Endothelial cell of umbilical vein (primary cell): ENCODE results near the gene SETBP1. TPM values are rescaled to one million over a fixed set of nuclear protein-coding genes. Genes with fewer than 3 reads are reported as not detected.

Experiments
- BruUV-seq: library from RNA; stranded (reverse); fragments of 400-500 nt; replicated peaks from 2 replicates; lab custom pipeline; 2021; lab: Mats Ljungman, UMichigan
- CTCF ChIA-PET: fragments of 300-600, 350-600 bp; sonication (Branson Sonifier 250); formaldehyde crosslinking; loops from one replicate; lab custom pipeline; 2021; ENCODE audit warnings: antibody characterized with exemption, inconsistent platforms; lab: Charles Lee
- POLR2A ChIA-PET: fragments of 300-600, 350-600 bp; sonication (Branson Sonifier 250); formaldehyde crosslinking; loops from one replicate; lab custom pipeline; 2021; ENCODE audit warnings: antibody characterized with exemption, inconsistent platforms; lab: Charles Lee
- DNase-seq: peaks from one replicate; pipeline ENCODE4 v3.0.0-alpha.2; 2011; ENCODE audit warnings: low read depth, low spot score
- FAIRE-seq: peaks from 2 replicates; lab custom pipeline; 2011; peaks lifted over from hg19 to GRCh38; lab: Jason Lieb, UNC
- H2AFZ ChIP-seq: 2 replicates; pipeline ENCODE4 v1.6.0; 2012; ENCODE audit warnings: low read depth, low read length, control low read depth, inconsistent platforms
- H3K27ac ChIP-seq: 2 replicates; pipeline ENCODE4 v1.5.1; 2011; ENCODE audit warnings: low read depth, mild to moderate bottlenecking, control low read depth, low read length, moderate library complexity; ENCODE audit not compliant: insufficient read depth
- H3K27me3 ChIP-seq, 2 experiments: 2 replicates each; pipeline versions ENCODE4 v1.6.0 to v1.6.1; 2011; ENCODE audit warnings: low read length in 2 of 2, mixed read lengths in 1 of 2; ENCODE audit not compliant: control insufficient read depth in 2 of 2, insufficient read depth in 2 of 2
- H3K36me3 ChIP-seq, 2 experiments: 2 replicates in 1 of 2; 3 replicates in 1 of 2; pipeline ENCODE4 v1.5.1; 2011; ENCODE audit warnings: low read length in 2 of 2, mild to moderate bottlenecking in 1 of 2, moderate library complexity in 1 of 2; ENCODE audit not compliant: control insufficient read depth in 2 of 2, insufficient read depth in 2 of 2; ENCODE audit errors: extremely low read depth in 1 of 2
- H3K4me1 ChIP-seq: 3 replicates; pipeline ENCODE4 v1.5.1; 2011; ENCODE audit warnings: mild to moderate bottlenecking, low read length; ENCODE audit not compliant: control insufficient read depth, insufficient read depth; ENCODE audit errors: extremely low read depth
- H3K4me2 ChIP-seq: 2 replicates; pipeline ENCODE4 v1.6.1; 2011; ENCODE audit warnings: low read length, control low read depth, mixed read lengths; ENCODE audit not compliant: insufficient read depth
- H3K4me3 ChIP-seq, 3 experiments: fragments of 200-600 bp in 1 of 3; sonication (generic), shearing (Covaris generic) in 1 of 3; replicated peaks in 1 of 3; 2 replicates each; pipeline ENCODE4 v1.5.1; 2011 to 2016; ENCODE audit warnings: control low read depth in 3 of 3, low read length in 3 of 3, mild to moderate bottlenecking in 2 of 3, inconsistent platforms in 1 of 3, low read depth in 1 of 3, moderate library complexity in 1 of 3; ENCODE audit not compliant: insufficient read depth in 1 of 3
- H3K79me2 ChIP-seq: 2 replicates; pipeline ENCODE4 v1.6.0; 2012; ENCODE audit warnings: low read length, inconsistent platforms; ENCODE audit not compliant: control insufficient read depth, insufficient read depth
- H3K9ac ChIP-seq: replicated peaks from 2 replicates; pipeline ENCODE3; 2011; ENCODE audit warnings: low read length, control low read depth; ENCODE audit not compliant: insufficient read depth; ENCODE audit errors: extremely low read depth
- H3K9me1 ChIP-seq: replicated peaks from 3 replicates; pipeline ENCODE4 v1.6.0; 2011; ENCODE audit warnings: mild to moderate bottlenecking, low read length; ENCODE audit not compliant: control insufficient read depth, insufficient read depth; ENCODE audit errors: extremely low read depth
- H3K9me3 ChIP-seq: replicated peaks from 2 replicates; pipeline ENCODE4 v1.5.1; 2012; ENCODE audit warnings: low read length, inconsistent platforms; ENCODE audit not compliant: control insufficient read depth, insufficient read depth
- H4K20me1 ChIP-seq: replicated peaks from 2 replicates; pipeline ENCODE3; 2011; ENCODE audit warnings: mild to moderate bottlenecking, low read length; ENCODE audit not compliant: control insufficient read depth, insufficient read depth; ENCODE audit errors: extremely low read depth
- EZH2 ChIP-seq: IDR thresholded peaks from 2 replicates; pipeline ENCODE4 v1.6.1; 2012; ENCODE audit warnings: borderline replicate concordance, low read depth, mild to moderate bottlenecking, moderate library complexity, low read length, inconsistent platforms; ENCODE audit not compliant: severe bottlenecking
- FOS ChIP-seq: IDR thresholded peaks from 2 replicates; pipeline ENCODE4 v1.6.1; 2011; ENCODE audit warnings: mild to moderate bottlenecking, low read length, moderate library complexity, borderline replicate concordance; ENCODE audit not compliant: insufficient read depth
- GATA2 ChIP-seq: IDR thresholded peaks from 2 replicates; pipeline ENCODE4 v1.7.0; 2011; ENCODE audit warnings: low read depth, mild to moderate bottlenecking, moderate library complexity, mixed read lengths, low read length; ENCODE audit not compliant: insufficient read length, insufficient read depth
- JUN ChIP-seq: IDR thresholded peaks from 2 replicates; pipeline ENCODE4 v1.6.1; 2011; ENCODE audit warnings: borderline replicate concordance, low read depth; ENCODE audit not compliant: insufficient read length, insufficient read depth
- MAX ChIP-seq: IDR thresholded peaks from 2 replicates; pipeline ENCODE4 v1.6.1; 2011; ENCODE audit not compliant: insufficient read depth, insufficient read length
- MYC ChIP-seq: IDR thresholded peaks from one replicate; pipeline ENCODE4 v1.6.1; 2011; ENCODE audit warnings: mild to moderate bottlenecking, low read depth, low read length
- POLR2A ChIP-seq: IDR thresholded peaks from 2 replicates; pipeline ENCODE4 v1.6.1; 2012; ENCODE audit warnings: low read depth, mild to moderate bottlenecking, control low read depth, low read length
- POLR2AphosphoS5 ChIP-seq: IDR thresholded peaks from 2 replicates; pipeline ENCODE4 v1.6.1; 2012; ENCODE audit warnings: low read depth, mild to moderate bottlenecking, control low read depth, low read length, moderate library complexity; ENCODE audit not compliant: insufficient read depth
- dilution Hi-C: fragments of 300-500 bp; cut with MboI; formaldehyde crosslinking; loops from one replicate; pipeline ENCODE4 v1.15.0; 2019; ENCODE audit warnings: low sequenced_read_pairs; ENCODE audit not compliant: extremely low pct_ligation_motif_present
- intact Hi-C: fragments of 100-400 bp; cut with micrococcal nuclease; formaldehyde crosslinking; loops from one replicate; pipeline ENCODE4 v1.10.0; 2022
- polyA plus RNA-seq, 4 experiments: library from polyadenylated mRNA; depleted of rRNA in 3 of 4; stranded (reverse) in 3 of 4; unstranded in 1 of 4; fragments of >200 nt; gene quantifications; 2 replicates each; pipeline versions ENCODE4 v1.2.1 to v1.2.3, GENCODE V29; 2011 to 2012; ENCODE audit warnings: missing spikeins in 1 of 4
- total RNA-seq: library from RNA; stranded (reverse); gene quantifications from 2 replicates; pipeline ENCODE4 v1.2.3, GENCODE V29; 2021
- TF ChIP-seq, protein P1 (sequence below), 2 donors: IDR thresholded peaks; 1 replicate in 1 of 2; 2 replicates in 1 of 2; pipeline ENCODE4 v1.5.1; 2011; ENCODE audit warnings: low read length in 2 of 2, mild to moderate bottlenecking in 2 of 2, moderate library complexity in 2 of 2, control low read depth in 1 of 2, inconsistent platforms in 1 of 2, low read depth in 1 of 2; ENCODE audit not compliant: insufficient read depth in 1 of 2; ENCODE audit errors: extremely low read depth in 1 of 2

SETBP1 gene
- total and polyA plus RNA-seq, 2 donors (not counting 3 experiments of a cell fraction or from before 2014, with no cell fraction given), result 0.76 to 3.1 TPM

DNA sequence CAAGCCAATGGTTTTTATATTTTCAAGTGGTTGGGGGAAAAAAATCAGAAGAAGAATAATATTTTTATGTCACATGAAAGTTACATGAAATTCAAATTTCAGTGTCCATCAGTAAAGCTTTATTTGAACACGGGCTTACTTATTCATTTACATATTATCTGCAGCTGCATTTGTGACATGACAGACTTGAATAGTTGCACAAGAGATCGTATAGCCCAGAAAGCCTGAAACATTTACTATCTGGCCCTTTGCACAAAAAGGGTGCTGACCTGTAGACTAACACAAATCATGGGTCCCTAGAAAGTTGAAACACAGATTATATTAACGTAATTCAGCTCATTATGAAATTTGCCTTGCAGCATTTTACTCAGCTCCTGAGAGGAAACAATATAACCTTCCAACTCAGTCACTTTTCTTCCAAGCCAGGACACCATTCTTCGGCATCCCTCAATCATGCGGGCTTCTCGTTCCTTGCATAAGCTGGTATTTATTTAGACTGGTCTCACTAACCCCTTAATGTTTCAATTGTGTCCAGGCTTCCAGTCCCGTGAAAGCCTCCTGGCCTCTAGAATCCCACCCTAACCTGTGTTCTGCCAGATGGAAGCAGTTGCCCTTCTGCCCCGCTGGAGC, 402.7 kb downstream of the SETBP1 start:
- DNase-seq (no peak), FAIRE-seq (no peak)
- H3K79me2 ChIP-seq, result no peaks in the 10 kb centered on the region
- no peaks in the 10 kb centered on the region for H3K36me3 ChIP-seq
- no peak for TF ChIP-seq JUN
- no peak for TF ChIP-seq POLR2A
- ChIA-PET POLR2A (no interaction called here), CTCF (no interaction called here)
- no peak overlapping the region for H3K27ac ChIP-seq
- H3K4me3 ChIP-seq, result no peak overlapping the region
- no peaks in the 10 kb centered on the region for H3K9me3 ChIP-seq
- H3K9ac ChIP-seq, result no peak overlapping the region
- BruUV-seq, result no TSS peak
- no peaks in the 10 kb centered on the region for H3K4me1 ChIP-seq
- no peak overlapping the region for H2AFZ ChIP-seq
- H3K4me2 ChIP-seq, result no peak overlapping the region
- no peaks in the 10 kb centered on the region for H3K9me1 ChIP-seq
- intact Hi-C loops (no loop called here), dilution Hi-C loops (no loop called here)
- H4K20me1 ChIP-seq, result no peaks in the 10 kb centered on the region
- H3K27me3 ChIP-seq, result no peaks in the 10 kb centered on the region

GRCh38 chr18:45084206-45084605, 403.5 kb downstream of the SETBP1 start:
- POLR2A ChIA-PET, result no interaction called here
- Histone ChIP-seq H4K20me1 (no peaks in the 10 kb centered on the region), H3K27ac (no peak overlapping the region), H3K4me3 (no peak overlapping the region), H3K9ac (no peak overlapping the region), H2AFZ (no peak overlapping the region), H3K79me2 (no peaks in the 10 kb centered on the region), H3K27me3 (no peaks in the 10 kb centered on the region), H3K4me1 (no peaks in the 10 kb centered on the region), H3K4me2 (no peak overlapping the region), H3K9me1 (no peaks in the 10 kb centered on the region), H3K36me3 (no peaks in the 10 kb centered on the region), H3K9me3 (no peaks in the 10 kb centered on the region)
- DNase-seq, result no peak
- CTCF ChIA-PET, result no interaction called here
- intact Hi-C loops (no loop called here), dilution Hi-C loops (no loop called here)
- TF ChIP-seq MAX (no peak), FOS (no peak), JUN (no peak), MYC (no peak), POLR2AphosphoS5 (no peak), GATA2 (no peak), POLR2A (no peak), EZH2 (no peak)
- TF ChIP-seq, protein P1, sequence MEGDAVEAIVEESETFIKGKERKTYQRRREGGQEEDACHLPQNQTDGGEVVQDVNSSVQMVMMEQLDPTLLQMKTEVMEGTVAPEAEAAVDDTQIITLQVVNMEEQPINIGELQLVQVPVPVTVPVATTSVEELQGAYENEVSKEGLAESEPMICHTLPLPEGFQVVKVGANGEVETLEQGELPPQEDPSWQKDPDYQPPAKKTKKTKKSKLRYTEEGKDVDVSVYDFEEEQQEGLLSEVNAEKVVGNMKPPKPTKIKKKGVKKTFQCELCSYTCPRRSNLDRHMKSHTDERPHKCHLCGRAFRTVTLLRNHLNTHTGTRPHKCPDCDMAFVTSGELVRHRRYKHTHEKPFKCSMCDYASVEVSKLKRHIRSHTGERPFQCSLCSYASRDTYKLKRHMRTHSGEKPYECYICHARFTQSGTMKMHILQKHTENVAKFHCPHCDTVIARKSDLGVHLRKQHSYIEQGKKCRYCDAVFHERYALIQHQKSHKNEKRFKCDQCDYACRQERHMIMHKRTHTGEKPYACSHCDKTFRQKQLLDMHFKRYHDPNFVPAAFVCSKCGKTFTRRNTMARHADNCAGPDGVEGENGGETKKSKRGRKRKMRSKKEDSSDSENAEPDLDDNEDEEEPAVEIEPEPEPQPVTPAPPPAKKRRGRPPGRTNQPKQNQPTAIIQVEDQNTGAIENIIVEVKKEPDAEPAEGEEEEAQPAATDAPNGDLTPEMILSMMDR (IDR thresholded peaks at IDR 0.05; ENCODE audit: extremely low read depth in 1 of 2, insufficient read depth in 1 of 2, low read depth in 1 of 2, low read length in 2 of 2), result no peak
- FAIRE-seq, result no peak
- no TSS peak for BruUV-seq
